HT-29 (cell line): Measurements from ENCODE around the gene RNF145. TPM values are rescaled to one million over a fixed set of nuclear protein-coding genes. Genes with fewer than 3 reads are reported as not detected.
"Not testable (repeated sequence)": the region's sequence is repeated elsewhere in the genome, so short reads cannot be mapped to it uniquely, and the experiment has no call there.

Experiments
- DNase-seq: peaks from one replicate; pipeline ENCODE4 v3.0.0-alpha.2; 2015; ENCODE audit warnings: low spot score
- small RNA-seq: library from RNA; depleted of rRNA; stranded (forward); fragments of <200 nt; gene quantifications from one replicate; pipeline ENCODE3, GENCODE V24; 2014
- total RNA-seq: library from RNA; depleted of rRNA; stranded (reverse); fragments of >200 nt; shearing (Covaris generic); gene quantifications from 2 replicates; pipeline ENCODE4 v1.2.3, GENCODE V29; 2014; rRNA removed

Gene RNF145
- total RNA-seq, 1 experiment from 2014 or later: 14.3 TPM

- DNase-seq: not testable (repeated sequence)
Observed at GRCh38 chr5:159118958-159119659, 90.2 kb downstream of the RNF145 start.

- DNase-seq: no peak
Observed at GRCh38 chr5:159113405-159113804, 95.9 kb downstream of the RNF145 start.

GRCh38 chr5:159112436-159112835 is 96.9 kb downstream of the RNF145 start:
- DNase-seq: no peak

Small RNA genes lying within 50 kb of the gene (small RNA-seq; reads per million reads assigned to genes)
- not detected for gene RF00263

Other genes starting within 250 kb of the RNF145 start
- not detected in 2 replicates for gene EBF1, start 109.6 kb downstream of the RNF145 start, total RNA-seq
- 3.2 and 3.7 TPM in 2 replicates for gene UBLCP1, start 53.7 kb upstream of the RNF145 start, total RNA-seq
- not detected in 2 replicates for gene IL12B, start 120.9 kb upstream of the RNF145 start, total RNA-seq